ENCODE measurements around the gene POLN.

The POLN gene

GRCh38 chr4:2254665-2255500 lies 13.0 kb upstream of the POLN start:
- no peak overlapping the region for H3K4me3 ChIP-seq (ENCODE audit: low read length)
- TF ChIP-seq ZNF274 (IDR thresholded peaks at IDR 0.05; ENCODE audit: low read depth, low read length): no peak

GRCh38 chr4:2253160-2254084 lies 11.5 kb upstream of the POLN start:
- no peak overlapping the region for H3K4me3 ChIP-seq (ENCODE audit: low read length)
- TF ChIP-seq ZNF274 (IDR thresholded peaks at IDR 0.05; ENCODE audit: low read depth, low read length): no peak

DNA sequence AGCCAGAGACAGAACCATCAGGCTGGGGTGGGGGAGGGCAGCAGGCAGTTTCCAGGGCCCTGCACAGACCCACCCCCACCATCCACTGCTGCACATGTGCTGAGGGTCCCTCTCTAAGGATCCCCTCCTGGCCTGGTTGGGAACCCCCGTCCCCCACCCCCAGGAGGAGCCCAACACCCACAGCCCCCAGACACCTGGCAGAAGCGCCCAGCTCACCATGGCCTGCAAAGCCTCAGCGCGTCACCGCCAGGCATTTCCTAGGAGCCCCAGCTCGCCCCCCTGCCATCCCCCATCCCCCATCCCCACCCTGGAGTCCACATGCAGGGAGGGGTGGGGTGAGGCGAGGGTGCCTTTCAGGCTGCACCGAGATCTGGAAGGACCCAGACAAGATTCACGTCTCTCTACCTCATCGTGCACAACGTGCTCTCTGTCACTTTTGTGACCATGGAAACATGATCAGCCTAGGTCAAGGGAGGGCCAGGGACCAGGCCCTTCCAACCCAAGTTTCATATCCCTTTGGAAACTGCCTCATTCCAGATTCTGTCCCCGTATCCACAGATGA lies 10.7 kb upstream of the POLN start:
- no peak for TF ChIP-seq ZNF274 (IDR thresholded peaks at IDR 0.05; ENCODE audit: low read depth, low read length)
- H3K4me3 ChIP-seq (ENCODE audit: low read length): no peak overlapping the region

- no peak overlapping the region for H3K4me3 ChIP-seq (ENCODE audit: low read length)
- TF ChIP-seq ZNF274 (IDR thresholded peaks at IDR 0.05; ENCODE audit: low read depth, low read length): no peak
Measured at GRCh38 chr4:2251795-2252529, 10.0 kb upstream of the POLN start.

- H3K4me3 ChIP-seq (ENCODE audit: low read length): no peak overlapping the region
- no peak for TF ChIP-seq ZNF274 (IDR thresholded peaks at IDR 0.05; ENCODE audit: low read depth, low read length)
Measured at GRCh38 chr4:2251073-2251794, 9.3 kb upstream of the POLN start.

- TF ChIP-seq ZNF274 (IDR thresholded peaks at IDR 0.05; ENCODE audit: low read depth, low read length): no peak
- no peak overlapping the region for H3K4me3 ChIP-seq (ENCODE audit: low read length)
Measured at GRCh38 chr4:2250357-2251072, 8.6 kb upstream of the POLN start.

GRCh38 chr4:2249526-2250356 lies 7.8 kb upstream of the POLN start:
- H3K4me3 ChIP-seq (ENCODE audit: low read length): no peak overlapping the region
- no peak for TF ChIP-seq ZNF274 (IDR thresholded peaks at IDR 0.05; ENCODE audit: low read depth, low read length)

- H3K4me3 ChIP-seq (ENCODE audit: low read length): no peak overlapping the region
- TF ChIP-seq ZNF274 (IDR thresholded peaks at IDR 0.05; ENCODE audit: low read depth, low read length): no peak
Measured at GRCh38 chr4:2248821-2249261, 6.9 kb upstream of the POLN start.

- no peak for TF ChIP-seq ZNF274 (IDR thresholded peaks at IDR 0.05; ENCODE audit: low read depth, low read length)
- H3K4me3 ChIP-seq (ENCODE audit: low read length): no peak overlapping the region
Measured at GRCh38 chr4:2248044-2248780, 6.3 kb upstream of the POLN start.

DNA sequence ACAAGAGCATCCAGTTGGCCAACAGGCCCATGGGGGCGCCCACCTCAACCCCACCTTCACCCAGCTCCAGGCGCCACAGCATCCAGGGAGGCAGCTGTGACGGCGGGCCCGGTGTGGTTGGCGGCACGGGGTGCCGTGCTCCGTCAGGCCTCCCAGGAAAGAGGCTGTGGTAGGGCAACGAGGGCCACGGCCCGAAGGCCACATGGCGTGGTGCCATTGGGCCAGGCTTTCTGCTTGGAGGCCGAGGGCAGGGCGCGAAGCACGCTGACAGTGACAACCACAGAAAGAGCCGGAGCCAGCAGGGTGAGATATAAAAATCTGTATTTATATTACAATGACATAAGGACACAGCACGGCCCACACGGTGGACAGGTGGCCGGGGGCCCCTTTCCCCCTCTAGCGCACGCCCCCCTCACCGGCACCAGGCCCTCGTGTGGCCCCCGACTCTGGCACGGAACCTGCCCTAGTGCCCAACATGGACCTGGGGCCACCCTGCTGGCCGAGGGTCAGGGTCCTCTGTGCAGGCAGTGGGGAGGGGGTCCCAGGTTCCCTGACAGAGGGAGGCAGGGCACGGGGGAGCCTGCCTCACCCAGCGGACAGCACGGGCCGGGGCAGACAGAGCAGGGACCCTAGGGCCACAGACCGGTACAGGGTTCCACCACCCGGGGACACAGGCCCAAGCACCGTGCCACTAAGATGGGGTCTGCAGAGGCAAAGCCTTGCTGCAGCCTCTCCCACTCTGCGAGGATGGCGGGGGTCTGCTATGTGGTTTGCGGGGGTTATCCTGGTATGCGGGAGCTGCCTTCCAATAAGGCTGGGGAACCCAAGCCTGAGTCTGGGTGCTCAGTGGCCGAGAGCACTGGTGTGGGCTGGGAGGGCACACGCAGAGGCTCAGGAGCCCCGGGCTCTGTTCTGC lies 5.5 kb upstream of the POLN start:
- no peak for TF ChIP-seq ZNF274 (IDR thresholded peaks at IDR 0.05; ENCODE audit: low read depth, low read length)

More for the DNA sequence above, 5.5 kb upstream of the POLN start:
- H3K4me3 ChIP-seq (ENCODE audit: low read length): no peak overlapping the region
